ENCODE results near the gene REEP5.

The REEP5 gene

GRCh38 chr5:112847306-112847705 lies 74.7 kb downstream of the REEP5 start:
- Histone ChIP-seq H3K36me3 (ENCODE audit: insufficient read depth, low read length) (no peaks in the 10 kb centered on the region), H3K4me3 (ENCODE audit: low read length, poor library complexity, severe bottlenecking) (no peak overlapping the region), H4K20me1 (ENCODE audit: insufficient read depth, low read length, poor library complexity, severe bottlenecking) (no peaks in the 10 kb centered on the region), H3K4me1 (ENCODE audit: insufficient read depth, low read length, poor library complexity, severe bottlenecking) (peaks cover 4% of the 10 kb centered on the region), H3K9me2 (replicated peaks; ENCODE audit: low read depth, low read length) (no peaks in the 10 kb centered on the region), H3K9ac (ENCODE audit: low read depth, low read length, poor library complexity, severe bottlenecking) (no peak overlapping the region), H3F3A (ENCODE audit: low read depth) (no peaks in the 10 kb centered on the region), H2AFZ (ENCODE audit: low read length) (no peak overlapping the region), H3K27me3 (ENCODE audit: insufficient read depth, low read length, poor library complexity, severe bottlenecking) (no peaks in the 10 kb centered on the region), H3K9me3 (ENCODE audit: insufficient read depth, low read depth, low read length) (no peaks in the 10 kb centered on the region), H3K79me2 (ENCODE audit: insufficient read depth, low read length) (no peaks in the 10 kb centered on the region), H3K4me2 (ENCODE audit: low read depth, low read length, poor library complexity, severe bottlenecking) (no peak overlapping the region)
- TF ChIP-seq CTCF (conservative IDR thresholded peaks at IDR 0.05; ENCODE audit: low read length) (no peak), EZH2phosphoT487 (IDR thresholded peaks at IDR 0.05; ENCODE audit: borderline replicate concordance) (no peak)

DNA sequence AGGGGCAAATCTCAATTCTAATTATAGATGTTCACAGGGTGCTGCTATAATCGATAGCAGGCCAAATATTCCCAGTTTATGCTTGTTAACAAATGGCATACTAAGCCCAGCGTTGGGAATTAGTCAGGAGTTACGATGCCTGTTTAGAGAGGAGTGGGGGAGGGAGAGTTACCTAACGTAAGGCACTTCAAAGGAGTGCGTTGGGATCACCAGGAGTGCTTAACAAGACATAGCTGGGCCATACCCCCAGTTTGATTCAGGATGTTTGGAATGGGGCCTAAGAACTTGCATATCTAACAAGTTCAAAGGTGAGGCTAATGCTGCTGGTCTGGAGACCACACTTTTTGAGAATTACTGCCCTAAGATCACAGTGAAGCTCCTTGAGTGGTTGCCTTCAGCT lies 75.5 kb downstream of the REEP5 start:
- H3F3A ChIP-seq (ENCODE audit: low read depth): no peaks in the 10 kb centered on the region
- H3K4me2 ChIP-seq (ENCODE audit: low read depth, low read length, poor library complexity, severe bottlenecking): no peak overlapping the region
- TF ChIP-seq EZH2phosphoT487 (IDR thresholded peaks at IDR 0.05; ENCODE audit: borderline replicate concordance): no peak
- no peak for TF ChIP-seq CTCF (conservative IDR thresholded peaks at IDR 0.05; ENCODE audit: low read length)
- peaks cover 4% of the 10 kb centered on the region for H3K4me1 ChIP-seq (ENCODE audit: insufficient read depth, low read length, poor library complexity, severe bottlenecking)
- no peaks in the 10 kb centered on the region for H3K36me3 ChIP-seq (ENCODE audit: insufficient read depth, low read length)
- H3K9me3 ChIP-seq (ENCODE audit: insufficient read depth, low read depth, low read length): no peaks in the 10 kb centered on the region
- no peaks in the 10 kb centered on the region for H3K9me2 ChIP-seq (replicated peaks; ENCODE audit: low read depth, low read length)
- H3K4me3 ChIP-seq (ENCODE audit: low read length, poor library complexity, severe bottlenecking): no peak overlapping the region
- H3K27me3 ChIP-seq (ENCODE audit: insufficient read depth, low read length, poor library complexity, severe bottlenecking): no peaks in the 10 kb centered on the region
- no peaks in the 10 kb centered on the region for H3K79me2 ChIP-seq (ENCODE audit: insufficient read depth, low read length)
- H3K9ac ChIP-seq (ENCODE audit: low read depth, low read length, poor library complexity, severe bottlenecking): no peak overlapping the region
- no peak overlapping the region for H2AFZ ChIP-seq (ENCODE audit: low read length)
- H4K20me1 ChIP-seq (ENCODE audit: insufficient read depth, low read length, poor library complexity, severe bottlenecking): no peaks in the 10 kb centered on the region

DNA sequence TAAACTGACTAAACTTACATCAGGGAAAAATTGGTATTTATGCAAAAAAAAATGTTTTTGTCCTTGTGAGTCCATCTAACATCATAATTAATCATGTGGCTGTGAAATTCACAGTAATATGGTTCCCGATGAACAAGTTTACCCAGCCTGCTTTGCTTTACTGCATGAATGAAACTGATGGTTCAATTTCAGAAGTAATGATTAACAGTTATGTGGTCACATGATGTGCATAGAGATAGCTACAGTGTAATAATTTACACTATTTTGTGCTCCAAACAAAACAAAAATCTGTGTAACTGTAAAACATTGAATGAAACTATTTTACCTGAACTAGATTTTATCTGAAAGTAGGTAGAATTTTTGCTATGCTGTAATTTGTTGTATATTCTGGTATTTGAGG lies 77.5 kb downstream of the REEP5 start:
- Histone ChIP-seq H3K4me2 (ENCODE audit: low read depth, low read length, poor library complexity, severe bottlenecking) (no peak overlapping the region), H3K27me3 (ENCODE audit: insufficient read depth, low read length, poor library complexity, severe bottlenecking) (no peaks in the 10 kb centered on the region), H3K4me3 (ENCODE audit: low read length, poor library complexity, severe bottlenecking) (no peak overlapping the region), H3K79me2 (ENCODE audit: insufficient read depth, low read length) (no peaks in the 10 kb centered on the region), H4K20me1 (ENCODE audit: insufficient read depth, low read length, poor library complexity, severe bottlenecking) (no peaks in the 10 kb centered on the region), H3K4me1 (ENCODE audit: insufficient read depth, low read length, poor library complexity, severe bottlenecking) (peaks cover 4% of the 10 kb centered on the region), H3K9ac (ENCODE audit: low read depth, low read length, poor library complexity, severe bottlenecking) (no peak overlapping the region), H3F3A (ENCODE audit: low read depth) (no peaks in the 10 kb centered on the region), H3K9me2 (replicated peaks; ENCODE audit: low read depth, low read length) (no peaks in the 10 kb centered on the region), H3K9me3 (ENCODE audit: insufficient read depth, low read depth, low read length) (no peaks in the 10 kb centered on the region), H3K36me3 (ENCODE audit: insufficient read depth, low read length) (peaks cover 12% of the 10 kb centered on the region; the same call in 1 of the 2 replicates), H2AFZ (ENCODE audit: low read length) (no peak overlapping the region)
- no peak for TF ChIP-seq CTCF (conservative IDR thresholded peaks at IDR 0.05; ENCODE audit: low read length)
- TF ChIP-seq EZH2phosphoT487 (IDR thresholded peaks at IDR 0.05; ENCODE audit: borderline replicate concordance): no peak
